Measurements from ENCODE around the gene MORN1.

The MORN1 gene

GRCh38 chr1:2277741-2278488 lies 113.4 kb downstream of the MORN1 start:
- WGBS, 2 experiments = 92 to 93% methylated on average over 25 of the region's 25 CpGs
- no peak overlapping the region for H3K27ac ChIP-seq (ENCODE audit: insufficient read depth, low read depth, low read length, poor library complexity, severe bottlenecking)
- peaks cover 58% of the 10 kb centered on the region for H3K4me1 ChIP-seq (ENCODE audit: control insufficient read depth, insufficient read depth, low read length)

GRCh38 chr1:2276803-2277580 lies 114.4 kb downstream of the MORN1 start:
- Histone ChIP-seq H3K36me3 (ENCODE audit: control insufficient read depth, insufficient read depth, low read length) (no peaks in the 10 kb centered on the region), H3K9me3 (ENCODE audit: control insufficient read depth, low read length) (no peaks in the 10 kb centered on the region), H3K27ac (ENCODE audit: insufficient read depth, low read depth, low read length, poor library complexity, severe bottlenecking) (no peak overlapping the region), H3K4me3 (ENCODE audit: insufficient read depth, low read depth, low read length) (no peak overlapping the region), H3K4me1 (ENCODE audit: control insufficient read depth, insufficient read depth, low read length) (peaks cover 67% of the 10 kb centered on the region), H3K27me3 (ENCODE audit: control insufficient read depth, insufficient read depth, low read length, poor library complexity, severe bottlenecking) (no peaks in the 10 kb centered on the region)
- 91 to 92% methylated on average over 12 of the region's 12 CpGs for WGBS, 2 experiments

More at GRCh38 chr1:2277741-2278488, 113.4 kb downstream of the MORN1 start:
- Histone ChIP-seq H3K27me3 (ENCODE audit: control insufficient read depth, insufficient read depth, low read length, poor library complexity, severe bottlenecking) (no peaks in the 10 kb centered on the region), H3K36me3 (ENCODE audit: control insufficient read depth, insufficient read depth, low read length) (no peaks in the 10 kb centered on the region), H3K4me3 (ENCODE audit: insufficient read depth, low read depth, low read length) (no peak overlapping the region), H3K9me3 (ENCODE audit: control insufficient read depth, low read length) (no peaks in the 10 kb centered on the region)

GRCh38 chr1:2275796-2276536 lies 115.4 kb downstream of the MORN1 start:
- Histone ChIP-seq H3K4me1 (ENCODE audit: control insufficient read depth, insufficient read depth, low read length) (peaks cover 77% of the 10 kb centered on the region), H3K36me3 (ENCODE audit: control insufficient read depth, insufficient read depth, low read length) (no peaks in the 10 kb centered on the region), H3K27me3 (ENCODE audit: control insufficient read depth, insufficient read depth, low read length, poor library complexity, severe bottlenecking) (no peaks in the 10 kb centered on the region), H3K9me3 (ENCODE audit: control insufficient read depth, low read length) (no peaks in the 10 kb centered on the region), H3K4me3 (ENCODE audit: insufficient read depth, low read depth, low read length) (no peak overlapping the region), H3K27ac (ENCODE audit: insufficient read depth, low read depth, low read length, poor library complexity, severe bottlenecking) (peak overlapping the region; percentile 27)
- 60 to 61% methylated on average over 14 of the region's 14 CpGs for WGBS, 2 experiments

DNA sequence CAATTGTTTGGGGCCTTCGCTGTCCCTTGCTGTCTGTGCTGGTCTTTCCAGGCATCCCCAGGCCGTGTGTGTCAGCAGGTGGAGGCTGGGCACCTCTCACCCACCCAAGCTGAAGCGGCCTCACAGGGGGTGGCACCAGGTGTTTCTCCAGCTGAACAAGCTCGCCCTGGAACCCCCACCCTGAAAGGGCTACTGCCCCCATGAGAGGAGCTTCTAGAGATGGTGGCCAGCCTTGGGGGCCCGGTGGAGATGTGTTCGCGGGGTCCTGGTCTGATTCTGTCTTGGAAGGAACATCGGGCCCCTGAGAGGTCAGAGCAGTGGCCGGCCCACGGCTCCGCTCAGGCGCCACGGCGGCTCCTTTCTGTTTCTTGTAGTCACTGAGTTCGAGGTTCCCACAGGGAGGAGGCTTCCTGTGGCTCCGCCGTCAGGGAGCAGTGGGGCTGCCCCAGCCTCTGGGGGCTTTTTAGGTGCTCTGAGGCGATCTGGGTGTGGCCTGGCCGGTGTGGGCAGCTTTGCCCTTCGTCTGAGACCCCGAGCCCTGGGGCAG lies 116.4 kb downstream of the MORN1 start:
- no peak overlapping the region for H3K27ac ChIP-seq (ENCODE audit: insufficient read depth, low read depth, low read length, poor library complexity, severe bottlenecking)
- no peak overlapping the region for H3K4me3 ChIP-seq (ENCODE audit: insufficient read depth, low read depth, low read length)
- H3K4me1 ChIP-seq (ENCODE audit: control insufficient read depth, insufficient read depth, low read length) = peaks cover 87% of the 10 kb centered on the region
- H3K9me3 ChIP-seq (ENCODE audit: control insufficient read depth, low read length) = no peaks in the 10 kb centered on the region
- WGBS, 2 experiments = 90 to 92% methylated on average over 21 of the region's 21 CpGs
- no peaks in the 10 kb centered on the region for H3K36me3 ChIP-seq (ENCODE audit: control insufficient read depth, insufficient read depth, low read length)
- no peaks in the 10 kb centered on the region for H3K27me3 ChIP-seq (ENCODE audit: control insufficient read depth, insufficient read depth, low read length, poor library complexity, severe bottlenecking)

DNA sequence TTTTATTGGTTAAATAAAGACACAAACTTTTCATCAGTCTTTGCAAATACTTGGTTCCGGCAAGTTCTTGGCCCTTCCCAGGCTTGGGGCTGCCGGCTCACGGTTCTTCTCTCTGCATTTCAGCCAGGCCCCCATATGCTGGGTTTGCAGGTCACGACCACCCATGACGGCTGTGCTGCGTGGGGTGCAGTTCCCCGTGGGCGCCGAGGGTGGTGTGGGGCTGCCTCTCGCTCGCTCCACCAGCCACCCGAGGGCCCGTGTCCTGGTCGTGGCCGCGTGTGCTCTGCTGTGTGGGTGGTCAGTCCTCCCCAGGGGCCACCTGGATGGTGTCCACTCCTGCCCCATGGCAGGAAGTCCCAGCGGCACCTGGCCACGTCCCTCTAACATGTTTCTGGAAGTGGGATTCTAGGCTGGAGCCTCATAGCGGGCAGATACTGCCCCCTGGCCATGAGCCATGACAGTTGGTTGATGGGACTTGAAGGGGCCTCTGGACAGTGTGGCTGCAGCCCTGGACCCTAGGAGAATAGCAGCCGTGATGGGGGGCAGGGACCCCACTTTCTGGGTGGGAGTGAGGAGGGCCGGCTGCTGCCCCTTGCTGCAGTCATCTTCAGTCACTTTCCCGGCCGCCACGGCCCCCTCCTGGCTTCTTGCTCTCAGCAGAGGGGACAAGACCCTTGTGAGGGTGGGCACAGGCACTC lies 117.0 kb downstream of the MORN1 start:
- 93 to 95% methylated on average over 24 of the region's 24 CpGs for WGBS, 2 experiments
- Histone ChIP-seq H3K36me3 (ENCODE audit: control insufficient read depth, insufficient read depth, low read length) (no peaks in the 10 kb centered on the region), H3K27ac (ENCODE audit: insufficient read depth, low read depth, low read length, poor library complexity, severe bottlenecking) (no peak overlapping the region), H3K27me3 (ENCODE audit: control insufficient read depth, insufficient read depth, low read length, poor library complexity, severe bottlenecking) (no peaks in the 10 kb centered on the region), H3K4me1 (ENCODE audit: control insufficient read depth, insufficient read depth, low read length) (peaks cover 84% of the 10 kb centered on the region), H3K9me3 (ENCODE audit: control insufficient read depth, low read length) (no peaks in the 10 kb centered on the region), H3K4me3 (ENCODE audit: insufficient read depth, low read depth, low read length) (no peak overlapping the region)

GRCh38 chr1:2273401-2274090 lies 117.8 kb downstream of the MORN1 start:
- WGBS, 2 experiments = 94 to 95% methylated on average over 29 of the region's 29 CpGs
- Histone ChIP-seq H3K4me1 (ENCODE audit: control insufficient read depth, insufficient read depth, low read length) (peaks cover 75% of the 10 kb centered on the region), H3K4me3 (ENCODE audit: insufficient read depth, low read depth, low read length) (no peak overlapping the region), H3K27me3 (ENCODE audit: control insufficient read depth, insufficient read depth, low read length, poor library complexity, severe bottlenecking) (no peaks in the 10 kb centered on the region), H3K9me3 (ENCODE audit: control insufficient read depth, low read length) (no peaks in the 10 kb centered on the region), H3K27ac (ENCODE audit: insufficient read depth, low read depth, low read length, poor library complexity, severe bottlenecking) (no peak overlapping the region), H3K36me3 (ENCODE audit: control insufficient read depth, insufficient read depth, low read length) (no peaks in the 10 kb centered on the region)

GRCh38 chr1:2272686-2273400 lies 118.5 kb downstream of the MORN1 start:
- Histone ChIP-seq H3K27ac (ENCODE audit: insufficient read depth, low read depth, low read length, poor library complexity, severe bottlenecking) (peak overlapping the region; percentile 97), H3K4me1 (ENCODE audit: control insufficient read depth, insufficient read depth, low read length) (peaks cover 68% of the 10 kb centered on the region), H3K27me3 (ENCODE audit: control insufficient read depth, insufficient read depth, low read length, poor library complexity, severe bottlenecking) (no peaks in the 10 kb centered on the region), H3K4me3 (ENCODE audit: insufficient read depth, low read depth, low read length) (no peak overlapping the region), H3K9me3 (ENCODE audit: control insufficient read depth, low read length) (no peaks in the 10 kb centered on the region), H3K36me3 (ENCODE audit: control insufficient read depth, insufficient read depth, low read length) (no peaks in the 10 kb centered on the region)
- 88% methylated on average over 26 to 28 of the region's 28 CpGs for WGBS, 2 experiments

DNA sequence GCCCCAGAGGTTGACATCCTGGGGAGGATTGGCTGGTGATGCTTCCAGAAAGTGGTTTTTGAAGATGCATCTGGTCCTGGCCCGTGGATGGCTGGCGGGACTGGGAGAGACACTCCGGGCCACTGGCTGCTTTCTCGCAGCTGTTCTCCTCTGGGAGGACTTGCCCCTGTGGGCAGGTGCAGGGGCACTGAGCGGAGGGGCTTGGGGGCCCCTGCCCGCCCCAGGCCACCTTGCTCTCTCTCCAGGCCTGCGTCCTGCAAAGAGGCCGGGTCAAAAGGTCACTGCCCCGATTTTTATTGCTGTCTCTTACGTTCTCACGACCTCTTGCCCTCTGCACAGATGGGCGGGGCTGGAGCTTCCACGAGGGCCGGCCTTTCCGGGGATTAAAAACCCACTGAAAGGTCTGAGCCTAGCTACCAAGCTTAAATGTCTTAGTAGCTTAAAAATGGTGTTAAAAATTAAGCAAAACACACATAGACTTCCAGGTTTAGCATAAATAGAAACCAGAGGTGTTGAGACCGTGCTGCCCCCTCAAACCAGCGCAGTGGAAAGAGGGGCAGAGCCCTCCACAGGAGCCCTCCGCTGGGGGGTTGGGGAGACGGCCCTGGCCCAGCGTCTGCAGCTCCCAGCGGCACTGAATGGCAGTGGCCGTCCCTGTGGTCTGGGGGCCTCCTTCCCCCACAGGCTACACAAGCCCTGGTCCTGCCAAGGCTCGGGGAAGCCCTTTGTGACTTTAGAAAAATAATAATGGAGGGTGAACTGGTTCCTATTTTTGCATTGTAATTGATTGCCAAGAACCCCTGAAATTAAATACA lies 119.3 kb downstream of the MORN1 start:
- Histone ChIP-seq H3K27me3 (ENCODE audit: control insufficient read depth, insufficient read depth, low read length, poor library complexity, severe bottlenecking) (no peaks in the 10 kb centered on the region), H3K9me3 (ENCODE audit: control insufficient read depth, low read length) (no peaks in the 10 kb centered on the region), H3K27ac (ENCODE audit: insufficient read depth, low read depth, low read length, poor library complexity, severe bottlenecking) (peak overlapping the region; percentile 97), H3K4me1 (ENCODE audit: control insufficient read depth, insufficient read depth, low read length) (peaks cover 65% of the 10 kb centered on the region), H3K4me3 (ENCODE audit: insufficient read depth, low read depth, low read length) (peak overlapping the region; percentile 9), H3K36me3 (ENCODE audit: control insufficient read depth, insufficient read depth, low read length) (no peaks in the 10 kb centered on the region)
- 39 to 45% methylated on average over 22 to 23 of the region's 23 CpGs for WGBS, 2 experiments
